COR-L47 (cell line): Measurements from ENCODE around the gene ARL4A.
"Not testable (repeated sequence)": the region's sequence is repeated elsewhere in the genome, so short reads cannot be mapped to it uniquely, and the experiment has no call there.

Experiments used
- DNase-seq: peaks from one replicate; lab custom pipeline; 2025; lab: John Stamatoyannopoulos, UW

Gene ARL4A

GRCh38 chr7:12670000-12670729, 17.3 kb upstream of the ARL4A start:
- DNase-seq = no peak

- no peak for DNase-seq
Observed at GRCh38 chr7:12670743-12671520, 16.5 kb upstream of the ARL4A start.

GRCh38 chr7:12673436-12673835, 14.0 kb upstream of the ARL4A start:
- DNase-seq = not testable (repeated sequence)

GRCh38 chr7:12674053-12674452, 13.4 kb upstream of the ARL4A start:
- DNase-seq = no peak

- peak; percentile 11 for DNase-seq
Observed at GRCh38 chr7:12674861-12675260, 12.6 kb upstream of the ARL4A start.

- no peak for DNase-seq
Observed at GRCh38 chr7:12683678-12684585, 3.5 kb upstream of the ARL4A start.

- no peak for DNase-seq
Observed at GRCh38 chr7:12684733-12685132, 2.7 kb upstream of the ARL4A start.

GRCh38 chr7:12685550-12685949, 1.9 kb upstream of the ARL4A start:
- peak; percentile 20 for DNase-seq

- DNase-seq = peak; percentile 86
Observed at GRCh38 chr7:12686234-12686890, 1.1 kb upstream of the ARL4A start.

GRCh38 chr7:12687718-12688171, 312 bp downstream of the ARL4A start:
- no peak for DNase-seq

- not testable (repeated sequence) for DNase-seq
Observed at GRCh38 chr7:12688485-12689170, 1.2 kb downstream of the ARL4A start.

GRCh38 chr7:12689451-12689850, 2.0 kb downstream of the ARL4A start:
- DNase-seq = no peak

- no peak for DNase-seq
Observed at GRCh38 chr7:12690041-12690878, 2.8 kb downstream of the ARL4A start.

GRCh38 chr7:12691388-12691787, 4.0 kb downstream of the ARL4A start:
- DNase-seq = not testable (repeated sequence)

GRCh38 chr7:12692035-12692434, 4.6 kb downstream of the ARL4A start:
- no peak for DNase-seq

GRCh38 chr7:12692479-12693259, 5.2 kb downstream of the ARL4A start:
- no peak for DNase-seq

GRCh38 chr7:12694817-12695216, 7.4 kb downstream of the ARL4A start:
- DNase-seq = no peak

- DNase-seq = no peak
Observed at GRCh38 chr7:12695965-12696364, 8.5 kb downstream of the ARL4A start.

GRCh38 chr7:12699299-12699698, 11.9 kb downstream of the ARL4A start:
- no peak for DNase-seq
